ENCODE data around the gene FRMD5. TPM values are rescaled to one million over a fixed set of nuclear protein-coding genes. Genes with fewer than 3 reads are reported as not detected.

FRMD5 gene
- total RNA-seq, 1 experiment from 2014 or later, result 3.9 TPM

GRCh38 chr15:44144184-44144583 is 50.9 kb downstream of the FRMD5 start:
- no peak for TF ChIP-seq CTCF (conservative IDR thresholded peaks at IDR 0.05)

More at GRCh38 chr15:44144184-44144583, 50.9 kb downstream of the FRMD5 start:
- no peaks in the 10 kb centered on the region for H3K27me3 ChIP-seq (ENCODE audit: insufficient read depth, low read length)
- no peak overlapping the region for H3K56ac ChIP-seq (ENCODE audit: insufficient read length, low read depth, low read length)
- no peak overlapping the region for H2AK5ac ChIP-seq (ENCODE audit: insufficient read length, low read length)
- H4K20me1 ChIP-seq (ENCODE audit: control insufficient read depth, insufficient read depth, insufficient read length), result no peaks in the 10 kb centered on the region
- DNase-seq, result no peak
- H2BK5ac ChIP-seq (ENCODE audit: insufficient read length, low read length), result no peak overlapping the region
- H3K4ac ChIP-seq (ENCODE audit: low read depth, low read length), result no peak overlapping the region
- H3K79me1 ChIP-seq (ENCODE audit: insufficient read depth, low read depth, low read length, poor library complexity, severe bottlenecking), result no peaks in the 10 kb centered on the region
- no peaks in the 10 kb centered on the region for H3K79me2 ChIP-seq (ENCODE audit: insufficient read depth, low read length)
- no peak overlapping the region for H3K9ac ChIP-seq (ENCODE audit: extremely low read depth, insufficient read length, low read length)
- H3K18ac ChIP-seq (ENCODE audit: insufficient read length, low read depth, low read length), result no peak overlapping the region
- no peak overlapping the region for H3T11ph ChIP-seq (ENCODE audit: low read length)
- no peak overlapping the region for H2AFZ ChIP-seq (ENCODE audit: low read length)
- H2BK20ac ChIP-seq (ENCODE audit: low read depth, low read length, poor library complexity, severe bottlenecking), result no peak overlapping the region
- no CpG with 5 or more reads among the region's 1 CpG for WGBS (ENCODE audit: extremely low coverage, insufficient read length, low lambda C conversion rate)
- H3K9me3 ChIP-seq (ENCODE audit: control insufficient read depth, low read depth, low read length), result no peaks in the 10 kb centered on the region
- no peaks in the 10 kb centered on the region for H3K4me1 ChIP-seq (ENCODE audit: insufficient read depth, low read length)
- H3K14ac ChIP-seq (ENCODE audit: insufficient read depth, low read length), result no peak overlapping the region
- no peak overlapping the region for H2BK15ac ChIP-seq (ENCODE audit: low read depth, low read length)
- Mint-ChIP-seq H3K27me3 (ENCODE audit: low read depth) (no peaks in the 10 kb centered on the region), H3K4me3 (no peak overlapping the region), H3K27ac (no peak overlapping the region), H3K36me3 (ENCODE audit: insufficient read depth in 1 of 3, low read depth in 3 of 3) (no peaks in the 10 kb centered on the region), H3K9me3 (no peaks in the 10 kb centered on the region), H3K4me1 (no peaks in the 10 kb centered on the region)
- H3K27ac ChIP-seq (ENCODE audit: insufficient read length, low read depth, low read length), result no peak overlapping the region
- no peak overlapping the region for H2BK12ac ChIP-seq (ENCODE audit: insufficient read length, low read depth, low read length)
- no peak overlapping the region for H4K91ac ChIP-seq (ENCODE audit: insufficient read length, low read depth, low read length)
- H3K23ac ChIP-seq (ENCODE audit: insufficient read length, low read depth, low read length), result no peak overlapping the region
- H2BK120ac ChIP-seq (ENCODE audit: low read depth, low read length, poor library complexity, severe bottlenecking), result no peak overlapping the region
- no peak overlapping the region for H4K5ac ChIP-seq (ENCODE audit: insufficient read length, low read depth, low read length)
- no peaks in the 10 kb centered on the region for H3K23me2 ChIP-seq (ENCODE audit: insufficient read length, low read depth, low read length, poor library complexity, severe bottlenecking)
- no peak overlapping the region for H3K4me2 ChIP-seq (ENCODE audit: insufficient read depth, insufficient read length, low read length)
- no peak overlapping the region for H4K8ac ChIP-seq (replicated peaks; ENCODE audit: insufficient read length, low read depth, low read length)
